Measurements from ENCODE around the gene GRSF1.

- no peak for TF ChIP-seq EP300 (IDR thresholded peaks at IDR 0.05; ENCODE audit: borderline replicate concordance in 1 of 2, low read depth in 1 of 2, low read length in 1 of 2)
- TF ChIP-seq CTCF (IDR thresholded peaks at IDR 0.05), result no peak
- TF ChIP-seq YY1 (IDR thresholded peaks at IDR 0.05; ENCODE audit: low read depth), result no peak
- TF ChIP-seq PBX3 (IDR thresholded peaks at IDR 0.05), result no peak
- no peak for TF ChIP-seq GABPA (IDR thresholded peaks at IDR 0.05; ENCODE audit: low read depth)
- TF ChIP-seq SMC3 (IDR thresholded peaks at IDR 0.05; ENCODE audit: low read depth, low read length), result no peak
- TF ChIP-seq RCOR1 (IDR thresholded peaks at IDR 0.05; ENCODE audit: low read length), result no peak
- TF ChIP-seq RFX5 (IDR thresholded peaks at IDR 0.05; ENCODE audit: low read length), result no peak
- TF ChIP-seq ZBTB33 (IDR thresholded peaks at IDR 0.05; ENCODE audit: borderline replicate concordance, low read depth), result no peak
- TF ChIP-seq RAD21 (IDR thresholded peaks at IDR 0.05; ENCODE audit: low read length), result no peak
- TF ChIP-seq MXI1 (IDR thresholded peaks at IDR 0.05; ENCODE audit: low read depth, low read length), result no peak
- TF ChIP-seq POLR2AphosphoS5 (IDR thresholded peaks at IDR 0.05; ENCODE audit: low read depth, low read length), result no peak
Observed at GRCh38 chr4:70863099-70863790, 23.6 kb upstream of the GRSF1 start.

All from SK-N-SH (cell line).